Ascending aorta (tissue), 2 donors: ENCODE data around the gene GNLY. TPM values are rescaled to one million over a fixed set of nuclear protein-coding genes. Genes with fewer than 3 reads are reported as not detected.

Source experiments
- DNase-seq, 2 donors: peaks; one replicate each; pipeline ENCODE4 v3.0.0-alpha.2; 2019; ENCODE audit warnings: low spot score in 2 of 2
- H3K27ac ChIP-seq, 2 donors: fragments of 200-600 bp; sonication (generic); one replicate each; pipeline ENCODE4 v1.5.1; 2016 to 2017; ENCODE audit warnings: mild to moderate bottlenecking in 1 of 2
- H3K27me3 ChIP-seq: fragments of 200-600 bp; sonication (generic); one replicate; pipeline ENCODE4 v1.5.1; 2017
- H3K36me3 ChIP-seq, 2 donors: fragments of 200-600 bp; sonication (generic); one replicate each; pipeline ENCODE4 v1.5.1; 2016
- H3K4me1 ChIP-seq, 2 donors: fragments of 200-600 bp; sonication (generic); one replicate each; pipeline ENCODE4 v1.5.1; 2016 to 2017; ENCODE audit warnings: mild to moderate bottlenecking in 1 of 2
- H3K4me3 ChIP-seq, 2 donors: fragments of 200-600 bp; sonication (generic); one replicate each; pipeline ENCODE4 v1.5.1; 2016 to 2017; ENCODE audit warnings: mild to moderate bottlenecking in 1 of 2
- H3K9me3 ChIP-seq, 2 donors: fragments of 200-600 bp; sonication (generic); one replicate each; pipeline ENCODE4 v1.5.1; 2016
- intact Hi-C: fragments of 100-400 bp; cut with DNase I; formaldehyde crosslinking; loops from one replicate; pipeline ENCODE4 v1.15.1; 2023
- total RNA-seq: library from RNA; depleted of rRNA; stranded (reverse); fragments of >200 nt; gene quantifications from one replicate; pipeline ENCODE4 v1.1.0, GENCODE V29; 2016
- TF ChIP-seq, protein P1 (sequence below), 3 experiments: fragments of 200-600 bp in 2 of 3; fragments of 450-650 bp in 1 of 3; sonication (generic) in 2 of 3; IDR thresholded peaks; one replicate each; pipeline ENCODE4 v1.5.1; 2016 to 2019; ENCODE audit warnings: antibody characterized with exemption in 3 of 3, mild to moderate bottlenecking in 1 of 3, moderate library complexity in 1 of 3

GNLY gene
- total RNA-seq, 1 donor from 2014 or later: not detected

DNA sequence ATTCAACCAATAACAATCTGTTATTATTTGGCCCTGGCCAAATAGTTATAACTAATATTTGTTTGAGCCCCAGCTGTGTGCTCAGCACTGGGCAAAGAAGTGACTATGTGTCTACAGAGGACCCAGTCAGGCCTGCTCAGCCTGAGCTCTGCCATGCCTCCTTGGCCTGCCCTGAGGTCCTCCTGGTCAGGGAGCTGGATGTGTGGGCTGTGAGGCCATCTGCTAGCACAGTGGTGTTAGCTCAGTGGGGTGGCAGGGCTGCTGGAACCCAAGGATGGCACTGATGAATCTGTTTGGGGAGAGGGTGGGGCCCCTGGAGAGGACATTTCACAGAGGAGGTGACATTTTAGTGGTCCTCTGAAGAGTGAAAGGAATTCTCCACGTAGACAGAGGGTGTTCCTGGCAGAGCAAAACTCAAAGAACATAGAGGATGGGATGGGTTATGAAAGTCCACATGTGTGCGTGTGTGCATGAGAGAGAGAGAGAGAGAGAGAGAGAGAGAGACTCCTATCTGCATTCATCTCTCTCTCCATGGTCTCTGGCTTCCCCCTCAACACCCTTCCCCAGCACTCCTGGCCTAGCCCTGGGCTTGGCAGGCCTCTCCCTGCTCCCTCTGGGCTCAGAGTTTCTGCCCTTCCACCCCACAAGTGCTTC is 38.4 kb downstream of the GNLY start:
- no peaks in the 10 kb centered on the region for H3K9me3 ChIP-seq
- no peaks in the 10 kb centered on the region for H3K36me3 ChIP-seq
- no peak for DNase-seq
- intact Hi-C loops: no loop called here
- no peak overlapping the region for H3K27ac ChIP-seq
- TF ChIP-seq, protein P1, sequence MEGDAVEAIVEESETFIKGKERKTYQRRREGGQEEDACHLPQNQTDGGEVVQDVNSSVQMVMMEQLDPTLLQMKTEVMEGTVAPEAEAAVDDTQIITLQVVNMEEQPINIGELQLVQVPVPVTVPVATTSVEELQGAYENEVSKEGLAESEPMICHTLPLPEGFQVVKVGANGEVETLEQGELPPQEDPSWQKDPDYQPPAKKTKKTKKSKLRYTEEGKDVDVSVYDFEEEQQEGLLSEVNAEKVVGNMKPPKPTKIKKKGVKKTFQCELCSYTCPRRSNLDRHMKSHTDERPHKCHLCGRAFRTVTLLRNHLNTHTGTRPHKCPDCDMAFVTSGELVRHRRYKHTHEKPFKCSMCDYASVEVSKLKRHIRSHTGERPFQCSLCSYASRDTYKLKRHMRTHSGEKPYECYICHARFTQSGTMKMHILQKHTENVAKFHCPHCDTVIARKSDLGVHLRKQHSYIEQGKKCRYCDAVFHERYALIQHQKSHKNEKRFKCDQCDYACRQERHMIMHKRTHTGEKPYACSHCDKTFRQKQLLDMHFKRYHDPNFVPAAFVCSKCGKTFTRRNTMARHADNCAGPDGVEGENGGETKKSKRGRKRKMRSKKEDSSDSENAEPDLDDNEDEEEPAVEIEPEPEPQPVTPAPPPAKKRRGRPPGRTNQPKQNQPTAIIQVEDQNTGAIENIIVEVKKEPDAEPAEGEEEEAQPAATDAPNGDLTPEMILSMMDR (IDR thresholded peaks at IDR 0.05): no peak
- no peaks in the 10 kb centered on the region for H3K27me3 ChIP-seq
- no peak overlapping the region for H3K4me3 ChIP-seq
- peaks cover 3 to 24% of the 10 kb centered on the region in 2 donors for H3K4me1 ChIP-seq

DNA sequence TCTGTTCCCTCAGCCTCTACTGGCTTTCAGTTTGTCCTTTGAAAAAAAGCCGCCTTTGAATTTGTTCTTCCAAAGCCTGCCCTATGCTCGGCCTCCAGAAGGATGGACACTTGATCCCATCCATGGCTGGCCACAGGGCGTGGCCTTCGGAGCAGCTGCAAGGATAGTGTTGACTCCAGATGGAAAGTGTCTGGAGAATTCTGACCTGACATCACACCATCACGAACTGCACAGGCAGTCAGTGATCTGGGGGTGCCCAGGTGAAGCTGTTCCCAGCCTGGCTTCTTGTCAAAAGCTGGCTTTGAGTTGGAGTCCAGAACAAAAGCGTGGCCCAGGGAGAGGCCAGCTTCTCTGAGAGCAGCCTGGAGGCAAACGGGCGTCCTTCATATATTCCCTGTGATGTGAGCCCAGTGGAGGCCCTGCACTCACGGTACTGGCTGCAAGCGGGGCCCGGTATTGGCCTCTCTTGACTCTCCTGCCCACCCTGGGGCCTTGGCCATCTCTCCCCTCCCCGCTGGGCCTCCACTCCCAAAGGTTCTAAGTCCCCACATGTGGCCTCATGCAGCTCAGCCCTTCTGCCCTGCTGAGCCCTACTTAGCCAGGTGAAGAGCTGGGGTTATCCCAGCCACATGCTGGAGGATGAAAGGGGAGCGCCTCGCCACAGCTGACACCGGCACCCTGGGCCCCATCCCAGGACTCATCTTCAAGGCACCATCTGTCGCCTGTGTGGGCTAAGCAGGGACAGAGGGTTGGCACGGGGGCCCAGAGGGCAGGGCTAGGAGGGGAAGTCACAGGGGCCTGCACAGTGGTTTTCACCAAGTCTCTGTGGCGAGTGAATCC is 39.2 kb downstream of the GNLY start:
- Histone ChIP-seq H3K36me3 (no peaks in the 10 kb centered on the region), H3K27ac (no peak overlapping the region), H3K9me3 (no peaks in the 10 kb centered on the region), H3K4me1 (peaks cover 8 to 30% of the 10 kb centered on the region in 2 donors), H3K4me3 (no peak overlapping the region), H3K27me3 (no peaks in the 10 kb centered on the region)
- DNase-seq: no peak
- TF ChIP-seq, protein P1 (IDR thresholded peaks at IDR 0.05): no peak
- intact Hi-C loops: no loop called here

DNA sequence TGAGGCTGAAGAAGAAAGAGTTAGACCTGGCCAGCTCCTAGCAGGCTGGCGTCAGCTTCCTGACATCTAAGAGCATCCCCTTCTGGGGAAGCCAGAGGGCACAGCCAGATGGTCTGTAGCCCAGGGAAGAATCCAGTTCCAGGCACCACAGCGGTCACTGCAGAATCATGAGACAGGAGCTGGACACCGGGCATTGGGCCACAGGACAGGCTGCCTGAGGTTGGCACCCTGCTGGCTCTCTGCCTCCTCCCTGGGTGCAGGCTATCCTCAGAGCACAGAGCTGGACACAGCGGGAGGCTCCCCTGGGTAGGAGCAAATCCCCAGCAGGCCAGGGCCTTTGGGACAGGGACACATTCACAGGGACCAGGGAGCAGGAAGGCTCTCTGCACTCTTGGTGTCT is 39.9 kb downstream of the GNLY start:
- Histone ChIP-seq H3K27me3 (no peaks in the 10 kb centered on the region), H3K27ac (no peak overlapping the region)
- intact Hi-C loops: no loop called here

DNA sequence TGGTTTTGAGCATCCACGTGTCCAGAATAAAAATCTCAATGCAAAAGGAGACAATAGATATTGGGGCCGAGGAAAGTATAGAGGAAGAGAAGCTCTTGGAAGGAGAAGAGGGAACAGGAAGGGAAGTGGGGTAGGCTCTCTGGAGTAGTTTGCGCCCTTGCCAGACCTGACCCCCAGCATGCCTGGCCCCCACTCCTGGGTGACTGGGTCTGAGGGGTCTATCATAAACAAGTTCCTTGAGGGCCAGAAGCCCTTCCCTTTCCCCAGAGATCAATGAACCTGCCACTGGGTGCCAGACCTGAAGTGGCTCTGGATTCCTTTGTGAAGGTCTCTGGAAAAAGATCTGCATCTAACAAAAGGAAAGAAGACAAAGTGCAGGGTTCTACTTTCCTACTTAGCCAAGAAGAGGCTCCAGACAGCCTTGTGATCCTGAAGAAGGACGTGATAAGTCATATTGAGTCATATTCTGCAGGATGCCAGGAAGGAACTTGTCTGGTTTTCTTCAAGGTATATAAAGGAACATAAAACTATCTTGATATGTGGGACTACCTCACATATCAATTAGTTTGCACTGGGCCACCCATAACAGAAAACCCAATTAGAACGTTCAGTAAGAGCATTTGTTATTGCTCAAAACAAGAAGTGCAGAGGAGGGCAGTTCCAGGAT is 40.9 kb downstream of the GNLY start:
- H3K36me3 ChIP-seq: no peaks in the 10 kb centered on the region
- peaks cover 8 to 21% of the 10 kb centered on the region in 2 donors for H3K4me1 ChIP-seq
- intact Hi-C loops: no loop called here
- H3K9me3 ChIP-seq: no peaks in the 10 kb centered on the region
- TF ChIP-seq, protein P1 (IDR thresholded peaks at IDR 0.05): no peak
- peak overlapping the region in 1 of 2 donors; percentile 13 for H3K27ac ChIP-seq
- H3K4me3 ChIP-seq: no peak overlapping the region
- no peaks in the 10 kb centered on the region for H3K27me3 ChIP-seq
- DNase-seq: no peak

More for the DNA sequence above, 39.9 kb downstream of the GNLY start:
- H3K4me1 ChIP-seq: peaks cover 8 to 25% of the 10 kb centered on the region in 2 donors
- DNase-seq: no peak
- no peaks in the 10 kb centered on the region for H3K9me3 ChIP-seq
- TF ChIP-seq, protein P1 (IDR thresholded peaks at IDR 0.05): no peak
- no peak overlapping the region for H3K4me3 ChIP-seq
- H3K36me3 ChIP-seq: no peaks in the 10 kb centered on the region

DNA sequence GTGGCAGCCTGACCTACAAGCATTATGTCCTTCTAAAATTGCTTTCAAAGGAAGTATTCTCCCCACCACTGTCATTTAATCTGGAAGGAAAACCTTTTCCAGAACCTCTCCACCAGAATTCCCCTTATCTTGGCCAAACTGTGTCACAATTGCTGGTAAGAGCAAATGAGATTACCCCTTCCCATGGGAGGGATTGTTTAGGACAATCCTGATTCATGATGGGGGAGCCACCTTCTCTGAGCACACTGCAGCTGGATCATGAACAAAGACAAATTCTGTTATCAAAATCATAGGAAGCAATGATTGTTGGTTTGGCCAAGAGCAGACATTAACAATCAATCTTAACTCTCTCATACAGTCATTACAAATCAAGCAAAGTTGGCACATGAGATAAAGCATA is 41.5 kb downstream of the GNLY start:
- no peaks in the 10 kb centered on the region for H3K27me3 ChIP-seq
- H3K36me3 ChIP-seq: no peaks in the 10 kb centered on the region
- TF ChIP-seq, protein P1 (IDR thresholded peaks at IDR 0.05): no peak
- no peak for DNase-seq
- intact Hi-C loops: no loop called here
- peaks cover 11 to 27% of the 10 kb centered on the region in 2 donors for H3K4me1 ChIP-seq
- no peaks in the 10 kb centered on the region for H3K9me3 ChIP-seq
- H3K27ac ChIP-seq: peak overlapping the region in 1 of 2 donors; percentile 13
- no peak overlapping the region for H3K4me3 ChIP-seq
